HG02610 (cell line): ENCODE data around the gene SYK.
A peak's percentile ranks its signal among the peaks of the same experiment; 100 is the strongest.
"Not testable (repeated sequence)": the region's sequence is repeated elsewhere in the genome, so short reads cannot be mapped to it uniquely, and the experiment has no call there.

Experiments used
- ATAC-seq: cut with Tn5 transposase; IDR thresholded peaks from one replicate; pipeline ENCODE4 v1.9.1; 2021; ENCODE audit warnings: mild to moderate bottlenecking, moderate library complexity; ENCODE audit not compliant: unreplicated experiment

The SYK gene

DNA sequence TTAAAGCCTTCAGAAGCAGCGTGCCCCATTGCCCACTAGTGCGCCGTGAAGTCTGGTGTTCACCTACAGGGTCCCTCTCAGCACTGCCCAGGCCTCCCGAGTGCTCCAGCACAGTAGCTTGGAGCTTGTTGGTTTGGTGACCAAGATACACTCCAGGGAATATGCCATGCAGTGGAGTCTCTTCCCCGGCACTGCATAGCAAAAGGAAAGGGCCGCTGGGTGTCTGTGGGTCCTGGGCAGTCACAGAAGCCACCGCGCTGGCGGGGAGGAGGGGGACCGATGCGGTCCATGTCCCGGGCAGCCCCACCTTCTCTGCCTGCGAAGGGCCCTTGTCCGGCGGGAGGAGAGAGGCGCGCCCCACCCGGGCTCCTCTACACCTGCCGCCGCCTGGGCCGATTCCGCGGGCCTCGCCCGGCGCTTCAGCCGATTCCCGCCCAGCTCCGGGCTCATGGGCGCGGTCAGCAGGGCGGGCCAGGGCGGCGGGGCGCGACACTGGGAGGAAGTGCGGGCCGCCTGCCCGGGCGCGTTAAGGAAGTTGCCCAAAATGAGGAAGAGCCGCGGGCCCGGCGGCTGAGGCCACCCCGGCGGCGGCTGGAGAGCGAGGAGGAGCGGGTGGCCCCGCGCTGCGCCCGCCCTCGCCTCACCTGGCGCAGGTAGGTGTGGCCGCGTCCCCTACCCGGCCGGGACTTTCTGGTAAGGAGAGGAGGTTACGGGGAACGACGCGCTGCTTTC is at the start of gene SYK:
SYK (plus strand) TSS at position 579 of the 732 bp plus-strand sequence. CDS start 42,080 bp downstream, outside the sequence.
- ATAC-seq: peak; percentile 47

- not testable (repeated sequence) for ATAC-seq
Measured at GRCh38 chr9:90755514-90756371, 45.9 kb upstream of the SYK start.

DNA sequence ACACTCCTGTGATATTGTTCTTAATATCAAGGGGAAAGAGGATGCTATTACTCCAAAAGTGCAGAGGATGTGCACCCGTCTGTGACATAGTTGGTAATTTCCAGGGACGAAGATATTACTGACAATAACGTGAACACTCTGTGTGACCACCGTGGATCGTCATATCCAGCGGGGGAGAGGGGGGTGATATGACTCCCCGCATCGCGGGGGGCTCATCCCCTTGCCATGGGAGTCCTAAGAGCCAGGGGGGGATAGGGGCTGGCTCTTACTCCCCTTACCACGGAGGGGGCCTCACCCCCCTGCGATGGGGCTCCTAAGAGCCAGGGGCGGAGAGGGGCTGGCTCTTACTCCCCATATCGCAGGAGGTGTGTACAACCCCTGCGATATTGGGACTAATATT is 41.0 kb upstream of the SYK start:
- not testable (repeated sequence) for ATAC-seq

GRCh38 chr9:90766731-90767130 is 34.9 kb upstream of the SYK start:
- ATAC-seq: no peak

DNA sequence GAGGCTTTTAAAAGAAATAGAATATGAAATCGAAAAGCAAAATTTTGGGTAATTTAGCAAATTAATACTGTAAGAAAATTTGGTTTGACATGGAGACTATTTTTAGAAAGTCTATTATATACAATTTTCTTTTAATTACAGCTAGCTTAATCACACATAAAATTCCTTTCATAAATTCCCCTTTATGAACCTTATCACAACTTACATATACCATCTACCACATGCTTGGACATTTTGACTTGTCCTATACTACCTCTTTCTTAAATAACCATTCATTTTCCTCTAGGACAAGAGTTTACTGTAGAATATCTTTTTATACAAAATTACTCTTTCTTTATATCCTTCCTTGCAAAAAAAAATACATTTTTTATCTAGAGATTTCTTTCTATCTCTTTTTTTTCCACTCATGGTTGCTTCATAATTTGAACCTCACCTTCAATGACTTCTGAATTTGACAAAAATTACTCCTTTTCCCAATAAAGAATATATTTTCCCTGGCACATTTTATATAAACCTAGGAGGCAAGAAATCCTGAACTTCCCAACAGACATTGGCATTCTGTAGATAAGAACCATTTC is 34.0 kb upstream of the SYK start:
- no peak for ATAC-seq

DNA sequence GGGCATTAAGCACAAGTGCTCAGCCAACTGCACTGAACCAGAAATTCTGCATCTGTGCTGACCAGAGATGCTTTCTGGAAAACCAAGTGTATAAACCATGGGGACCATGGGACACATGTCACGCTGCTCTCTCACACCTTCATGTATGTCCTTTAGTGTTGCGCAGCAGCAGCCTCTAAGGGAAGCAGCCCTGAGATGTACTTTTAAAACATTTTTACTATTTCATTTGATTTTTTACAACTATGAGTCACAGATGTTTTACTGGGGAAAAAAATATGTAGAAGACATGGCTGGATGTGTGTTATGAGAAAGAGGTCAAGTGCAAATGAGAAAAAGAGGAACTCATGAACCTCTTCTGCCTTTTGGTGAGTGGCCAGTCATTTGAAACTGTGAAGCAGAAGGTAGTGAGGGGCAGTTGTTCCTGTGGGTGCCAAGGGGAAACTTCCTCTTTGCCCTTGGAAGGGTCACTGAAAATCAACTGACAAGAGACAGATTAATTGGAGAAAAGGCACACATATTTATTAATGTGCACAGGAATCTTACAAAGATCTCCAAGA is 31.4 kb upstream of the SYK start:
- ATAC-seq: peak; percentile 70

DNA sequence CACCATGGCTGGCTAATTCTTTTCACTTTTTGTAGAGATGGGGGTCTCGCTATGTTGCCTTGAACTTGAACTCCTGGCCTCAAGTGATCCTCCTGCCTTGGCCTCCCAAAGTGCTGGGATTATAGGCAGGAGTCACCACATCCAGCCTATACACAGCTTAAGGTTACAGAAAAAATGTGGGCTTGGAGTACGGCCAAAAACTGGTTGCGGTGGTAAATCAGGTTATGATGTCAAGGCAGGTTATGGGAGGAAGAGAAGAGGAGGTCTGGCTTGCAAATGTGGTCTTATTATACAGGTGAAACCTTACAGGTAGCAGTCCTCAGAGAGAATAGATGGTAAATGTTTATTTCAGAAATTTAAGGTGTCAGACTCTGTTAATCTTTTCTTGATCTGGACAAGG is 30.7 kb upstream of the SYK start:
- ATAC-seq: no peak

- ATAC-seq: no peak
Measured at GRCh38 chr9:90772386-90772785, 29.2 kb upstream of the SYK start.

DNA sequence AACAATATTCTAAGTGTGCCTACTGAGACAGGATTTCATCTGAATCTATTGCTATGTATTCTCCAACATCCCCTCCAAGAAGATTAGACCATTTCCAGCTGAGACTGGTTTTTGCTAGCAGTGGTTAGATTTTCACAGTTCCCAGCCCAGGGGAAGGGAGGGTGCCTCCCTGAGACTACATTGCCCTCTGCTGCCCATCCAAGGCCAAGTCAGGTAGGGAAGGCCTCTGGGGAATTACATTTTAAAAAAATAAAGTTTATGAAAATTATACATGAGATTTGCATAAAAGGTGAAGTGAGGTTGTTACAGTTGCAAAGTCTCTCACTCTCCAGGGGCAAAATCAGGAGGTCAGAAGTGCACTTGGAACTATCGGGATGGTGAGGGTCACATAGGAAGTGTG is 28.0 kb upstream of the SYK start:
- no peak for ATAC-seq

- no peak for ATAC-seq
Measured at GRCh38 chr9:90774071-90774470, 27.5 kb upstream of the SYK start.

- peak; percentile 61 for ATAC-seq
Measured at GRCh38 chr9:90774682-90775081, 26.9 kb upstream of the SYK start.

DNA sequence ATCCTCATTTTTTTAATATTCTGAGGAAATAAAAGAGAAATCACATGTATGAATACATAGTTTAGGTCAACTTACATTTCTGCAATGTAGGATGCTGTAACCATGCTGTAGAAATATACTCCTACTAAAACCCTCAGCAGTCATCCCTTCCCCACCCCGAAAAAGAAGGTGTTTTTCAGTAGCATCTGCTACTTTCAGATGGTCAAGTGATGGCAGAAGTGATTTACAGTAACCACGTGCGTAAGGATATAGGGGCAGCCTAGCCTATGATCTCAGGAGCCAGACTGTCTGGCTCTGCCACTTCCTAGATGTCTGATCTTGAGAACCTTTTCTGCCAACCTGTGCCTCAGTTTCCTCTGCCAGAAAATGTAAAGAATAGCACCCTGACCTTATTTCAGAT is 26.0 kb upstream of the SYK start:
- ATAC-seq: no peak

- no peak for ATAC-seq
Measured at GRCh38 chr9:90778746-90779145, 22.9 kb upstream of the SYK start.

GRCh38 chr9:90783552-90783951 is 18.1 kb upstream of the SYK start:
- no peak for ATAC-seq

- ATAC-seq: no peak
Measured at GRCh38 chr9:90783964-90784363, 17.7 kb upstream of the SYK start.

DNA sequence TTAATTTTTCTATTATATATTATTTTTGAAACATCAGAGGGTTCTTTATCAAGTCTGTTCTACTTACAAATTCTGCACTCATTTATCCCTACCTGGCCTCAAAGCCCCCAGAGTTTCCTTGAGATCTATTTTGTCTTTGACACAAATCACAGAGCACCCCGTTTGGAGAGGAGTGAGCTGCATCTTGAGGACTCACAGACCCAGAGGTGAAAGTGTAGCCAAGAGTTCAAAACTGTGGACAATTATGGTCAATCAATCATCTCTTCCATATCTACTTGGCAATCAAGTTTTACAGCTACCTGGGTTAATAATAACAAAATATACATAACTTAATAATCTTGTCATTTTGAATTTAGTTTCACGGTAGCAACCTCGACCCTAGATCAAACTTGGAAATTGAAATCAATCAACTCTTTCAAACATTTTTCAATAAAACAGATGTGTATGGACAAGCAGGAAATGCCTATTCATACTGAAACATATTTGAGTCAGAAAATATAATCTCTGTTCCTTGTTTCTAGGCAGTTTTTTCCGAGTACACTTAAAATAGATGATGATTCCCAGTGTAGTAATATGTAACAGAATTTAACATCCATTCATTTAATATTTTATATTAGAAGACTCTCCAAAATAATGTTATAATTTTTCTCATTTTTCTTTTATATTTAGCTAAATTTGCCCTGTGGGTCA is 13.7 kb upstream of the SYK start:
- no peak for ATAC-seq

DNA sequence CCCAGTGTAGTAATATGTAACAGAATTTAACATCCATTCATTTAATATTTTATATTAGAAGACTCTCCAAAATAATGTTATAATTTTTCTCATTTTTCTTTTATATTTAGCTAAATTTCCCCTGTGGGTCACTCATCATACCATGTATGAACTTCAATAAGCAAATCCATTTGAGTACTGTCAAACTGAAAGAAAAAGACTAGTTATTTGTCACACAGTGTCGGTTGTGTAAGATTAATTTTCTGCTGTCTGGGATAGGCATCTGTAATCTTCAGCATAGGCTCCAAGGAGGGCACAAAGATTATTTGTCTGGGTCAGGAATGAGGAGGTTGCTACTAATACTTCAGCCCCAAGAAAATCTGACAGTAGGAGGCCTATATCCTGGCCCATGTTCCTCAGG is 13.1 kb upstream of the SYK start:
- not testable (repeated sequence) for ATAC-seq

DNA sequence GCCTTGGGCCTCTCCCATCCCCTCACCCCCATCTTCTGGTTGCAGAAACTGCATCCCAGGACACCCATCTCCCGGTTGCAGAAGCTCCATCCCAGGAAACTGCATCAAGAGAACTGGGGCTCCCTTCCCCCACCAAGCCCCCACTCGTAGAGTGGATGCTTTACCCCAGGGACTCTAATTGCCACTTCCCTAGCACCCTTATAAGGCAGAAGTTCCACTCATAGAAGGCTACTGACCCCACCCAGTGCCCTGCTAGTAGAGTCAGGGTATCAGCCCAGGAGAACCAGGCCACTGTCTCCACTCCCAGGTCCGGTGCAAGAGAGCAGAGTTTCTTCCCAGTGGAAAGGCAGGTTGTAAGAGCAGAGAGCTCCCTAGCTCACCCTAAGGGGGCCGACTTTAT is 12.2 kb upstream of the SYK start:
- ATAC-seq: no peak

DNA sequence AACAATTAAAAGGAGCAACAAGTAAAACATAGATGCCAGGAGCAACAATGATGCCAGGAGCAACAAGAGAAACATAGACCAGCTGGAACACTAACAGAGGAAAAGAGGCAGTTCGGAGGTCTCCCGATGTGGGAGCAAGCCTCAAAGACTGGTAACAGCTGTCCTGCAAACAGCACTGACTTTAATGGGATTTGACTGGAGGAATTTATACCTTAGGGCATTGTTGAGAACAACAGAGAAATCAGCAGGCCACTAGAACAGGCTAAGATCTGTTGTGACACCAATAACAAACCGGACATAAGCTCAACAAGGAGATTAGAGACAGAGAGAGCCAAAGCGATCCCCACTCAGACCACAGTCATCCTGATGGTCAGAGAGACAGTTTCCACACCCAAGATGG is 11.8 kb upstream of the SYK start:
- ATAC-seq: no peak

DNA sequence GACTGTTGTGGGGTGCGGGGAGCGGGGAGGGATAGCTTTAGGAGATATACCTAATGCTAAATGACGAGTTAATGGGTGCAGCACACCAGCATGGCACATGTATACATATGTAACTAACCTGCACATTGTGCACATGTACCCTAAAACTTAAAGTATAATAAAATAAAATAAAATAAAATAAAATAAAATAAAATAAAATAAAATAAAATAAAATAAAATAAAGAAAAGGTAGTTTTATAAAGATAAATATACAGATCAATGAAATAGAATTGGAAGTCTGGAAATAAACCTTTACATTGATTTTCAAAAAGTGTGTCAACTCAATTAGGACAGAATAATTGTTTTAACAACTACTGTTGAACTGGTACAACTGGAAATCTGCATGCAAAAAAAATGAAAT is 8.6 kb upstream of the SYK start:
- ATAC-seq: not testable (repeated sequence)

- peak; percentile 42 for ATAC-seq
Measured at GRCh38 chr9:90793729-90794128, 7.9 kb upstream of the SYK start.
